Stimulated activated CD8-positive, alpha-beta memory T cell treated with anti-CD3 and anti-CD28 coated beads, Interleukin-2, amount 100 ng/mL, for 1 hour (primary cell): ENCODE data around the gene TMPRSS3.

Experiments
- DNase-seq, 2 donors: peaks; one replicate each; pipeline ENCODE4 v3.0.0-alpha.2; 2020; ENCODE audit warnings: low read depth in 2 of 2

The TMPRSS3 gene

GRCh38 chr21:42395905-42396651 lies at the start of gene TMPRSS3:
Gene TMPRSS3, minus strand, starts transcription at chr21:42396052. Its CDS starts 635 bp downstream, at chr21:42395417.
- no peak for DNase-seq

- DNase-seq: no peak
These were observed 49.5 kb upstream of the TMPRSS3 start for GRCh38 chr21:42445311-42445710.

GRCh38 chr21:42444745-42445059 lies 48.9 kb upstream of the TMPRSS3 start:
- no peak for DNase-seq

- no peak for DNase-seq
These were observed 48.3 kb upstream of the TMPRSS3 start for GRCh38 chr21:42443876-42444744.

DNA sequence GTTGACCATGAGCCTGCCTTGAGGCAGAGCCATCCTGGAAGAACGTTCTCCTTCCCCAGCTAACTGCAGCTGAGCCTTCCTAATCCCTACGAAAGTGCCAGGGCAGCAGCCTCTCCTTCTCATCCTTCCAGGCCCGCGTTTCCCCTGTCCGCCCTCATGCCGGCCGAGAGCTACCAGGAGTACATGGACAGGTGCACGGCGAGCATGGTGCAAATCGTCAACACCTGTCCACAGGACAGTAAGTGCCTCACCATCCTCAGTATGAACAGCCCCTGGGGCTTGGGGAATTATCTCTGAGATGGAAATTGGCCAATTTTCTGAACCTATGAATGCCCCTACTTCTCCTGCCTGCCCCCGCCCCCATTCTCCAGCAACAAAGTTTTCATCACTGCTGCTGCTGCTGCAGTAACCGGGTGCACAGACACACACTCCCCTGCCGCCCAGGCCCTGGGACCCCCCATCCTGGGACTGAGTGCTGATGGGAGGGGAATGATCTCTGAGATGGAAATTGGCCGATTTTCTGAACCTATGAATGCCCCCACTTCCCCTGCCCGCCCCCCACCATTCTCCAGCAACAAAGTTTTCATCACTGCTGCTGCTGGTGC lies 47.4 kb upstream of the TMPRSS3 start:
- no peak for DNase-seq

DNA sequence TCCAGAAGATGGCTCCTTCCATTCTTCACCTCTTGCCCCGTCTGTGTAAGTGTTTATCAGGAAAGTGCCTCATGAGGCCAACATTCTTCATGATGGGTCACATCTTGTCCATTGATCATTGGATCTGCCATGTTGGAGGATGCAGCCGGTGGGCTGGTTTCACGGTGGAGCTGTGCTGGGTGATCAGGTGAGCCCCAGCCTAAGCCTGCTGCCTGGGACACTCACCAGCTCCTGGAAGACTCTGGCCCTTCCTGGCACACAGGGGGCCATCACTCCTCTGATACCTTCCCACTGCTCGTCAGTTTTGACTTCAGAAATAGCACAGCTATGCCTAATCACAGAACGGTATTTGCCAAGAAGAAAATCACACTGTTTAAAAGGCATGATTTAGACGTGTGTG lies 46.1 kb upstream of the TMPRSS3 start:
- DNase-seq: no peak

GRCh38 chr21:42440187-42440792 lies 44.4 kb upstream of the TMPRSS3 start:
- no peak for DNase-seq

GRCh38 chr21:42439284-42440186 lies 43.7 kb upstream of the TMPRSS3 start:
- DNase-seq: no peak

DNA sequence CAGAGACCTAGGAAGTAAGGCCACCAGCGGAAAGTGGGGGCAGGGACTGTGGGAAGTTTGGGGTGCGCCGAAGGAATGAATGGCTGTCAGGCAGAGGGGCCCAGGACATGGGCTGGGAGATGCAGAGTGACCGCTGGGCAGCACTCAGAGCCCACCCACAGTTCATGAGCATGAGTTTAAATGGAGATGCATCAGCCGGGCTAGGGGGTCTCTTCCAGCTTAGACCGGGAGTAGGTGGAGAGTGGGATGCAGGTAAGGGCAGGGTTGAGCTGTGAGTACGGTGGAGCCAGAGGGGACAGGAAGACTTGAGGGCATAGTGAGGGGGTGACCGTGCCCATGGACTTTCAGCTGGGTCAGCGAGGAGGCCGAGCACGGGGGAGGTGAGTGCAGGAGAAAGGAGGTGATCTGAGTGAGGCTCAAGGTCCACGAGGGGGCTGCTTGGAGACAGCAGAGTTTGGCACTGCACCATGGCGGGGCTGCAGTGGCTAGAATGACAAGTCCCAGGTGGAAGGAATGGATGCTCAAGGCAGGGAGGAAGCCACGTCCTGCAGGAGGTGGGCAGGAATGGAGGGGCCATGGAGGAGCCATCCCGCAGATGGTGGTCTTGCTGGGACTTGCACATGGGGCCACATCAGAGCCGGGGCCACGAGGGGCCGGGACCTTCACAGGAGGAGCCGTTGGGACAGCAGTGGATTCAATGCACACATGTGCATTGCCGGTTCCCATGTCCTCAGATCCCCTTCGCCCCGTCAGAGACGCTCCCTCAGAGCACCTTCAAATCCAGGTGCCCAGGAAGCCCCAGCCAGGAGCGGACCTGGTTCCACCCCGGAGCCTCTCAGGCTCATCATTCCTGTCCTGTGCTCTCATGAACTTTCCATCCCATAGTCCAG lies 42.7 kb upstream of the TMPRSS3 start:
- no peak for DNase-seq

DNA sequence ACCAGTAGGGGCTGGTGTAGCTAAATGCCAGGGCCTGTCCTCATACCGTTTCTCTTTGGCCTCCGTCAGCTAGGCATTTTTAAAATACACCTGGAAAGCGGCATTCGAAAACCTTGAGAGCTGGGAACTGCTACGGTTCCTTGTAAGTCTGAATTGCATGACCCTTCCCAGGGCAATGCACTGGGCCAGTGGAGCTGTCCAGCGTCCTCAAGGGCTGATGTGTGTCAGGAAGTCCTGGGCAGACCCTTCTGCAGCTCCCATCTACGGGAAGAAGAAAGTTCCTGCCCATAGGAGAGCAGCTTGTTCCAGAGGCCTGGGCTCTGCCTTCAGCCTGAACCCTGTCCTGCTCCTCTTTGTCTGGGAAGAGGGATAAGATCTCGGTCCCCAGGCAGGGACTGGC lies 41.9 kb upstream of the TMPRSS3 start:
- DNase-seq: no peak

DNA sequence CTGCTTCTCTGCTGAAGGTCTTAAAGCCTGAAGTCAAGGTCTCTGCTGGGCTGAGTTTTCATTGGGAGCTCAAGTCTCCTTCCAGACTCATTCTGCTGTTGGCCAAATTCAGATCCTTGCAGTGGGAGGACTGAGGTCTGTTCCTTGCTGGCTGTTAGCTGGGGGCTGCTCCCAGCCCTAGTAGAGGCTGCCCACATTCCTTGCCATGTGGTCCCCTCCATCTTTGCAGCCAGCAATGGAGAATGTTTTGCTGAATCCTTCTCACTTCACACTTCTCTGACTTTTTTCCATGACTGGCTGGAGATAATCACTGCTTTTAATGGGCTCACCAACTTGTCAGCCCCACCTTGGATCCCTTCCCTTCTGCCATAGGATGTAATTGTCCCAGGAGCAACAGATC lies 41.1 kb upstream of the TMPRSS3 start:
- DNase-seq: no peak

- no peak for DNase-seq
These were observed 40.0 kb upstream of the TMPRSS3 start for GRCh38 chr21:42435833-42436232.

GRCh38 chr21:42435401-42435800 lies 39.5 kb upstream of the TMPRSS3 start:
- no peak for DNase-seq

DNA sequence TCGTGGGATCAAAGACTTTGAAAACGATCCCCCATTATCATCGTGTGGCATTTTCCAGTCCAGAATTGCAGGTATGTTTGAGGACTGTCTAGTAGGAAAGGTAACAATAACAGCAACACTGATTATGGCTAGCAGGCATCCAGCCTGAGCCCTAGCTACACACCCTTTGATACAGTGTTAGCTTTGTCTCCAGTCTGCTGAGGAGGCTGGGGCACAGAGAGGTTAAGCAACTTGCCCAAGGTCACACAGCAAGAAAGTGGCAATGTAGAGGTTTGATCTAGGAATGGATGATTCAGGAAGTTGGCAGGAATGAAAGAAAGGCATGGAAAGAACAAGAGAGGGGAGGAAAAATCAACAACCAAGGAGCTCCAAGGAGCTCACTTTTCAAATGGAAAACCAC lies 39.0 kb upstream of the TMPRSS3 start:
- no peak for DNase-seq

- DNase-seq: no peak
These were observed 38.2 kb upstream of the TMPRSS3 start for GRCh38 chr21:42433946-42434551.

DNA sequence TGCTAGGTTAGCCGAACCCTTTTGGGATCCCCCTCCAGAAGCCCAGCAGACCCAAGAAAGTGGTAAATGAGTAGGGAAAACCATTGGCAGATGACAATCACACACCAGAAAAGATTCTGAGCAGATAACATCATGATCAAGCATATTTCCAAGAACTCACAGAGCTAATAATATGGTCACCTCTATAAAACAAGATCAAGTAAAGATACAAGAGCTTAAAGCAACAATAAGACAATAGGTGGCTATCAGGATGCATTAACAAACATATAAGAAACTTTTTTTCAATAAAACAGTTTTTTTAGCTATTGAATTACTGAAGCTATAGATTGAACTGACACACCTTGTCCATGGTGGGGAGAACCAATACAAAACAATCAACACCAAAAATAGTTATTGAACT lies 36.8 kb upstream of the TMPRSS3 start:
- DNase-seq: no peak

DNA sequence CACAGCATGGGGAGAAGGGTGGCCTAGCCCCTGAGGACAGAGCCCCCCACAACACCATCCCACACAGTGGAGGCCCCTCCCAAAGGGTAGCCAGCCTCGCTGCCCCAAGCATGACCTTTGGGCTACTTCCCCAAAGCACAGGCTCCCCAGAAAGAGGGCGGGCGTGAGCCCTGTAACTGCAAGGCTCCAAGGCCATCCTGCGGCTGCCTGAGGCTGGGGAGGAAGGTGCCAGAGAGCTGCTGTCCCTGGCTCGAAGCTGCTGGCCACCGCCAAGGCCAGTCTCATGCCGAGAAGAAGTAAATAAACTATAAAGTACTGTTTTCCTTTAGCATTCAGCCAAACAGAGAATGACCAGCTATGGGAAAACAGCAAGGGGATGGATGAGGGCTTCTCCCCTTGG lies 35.3 kb upstream of the TMPRSS3 start:
- no peak for DNase-seq

DNA sequence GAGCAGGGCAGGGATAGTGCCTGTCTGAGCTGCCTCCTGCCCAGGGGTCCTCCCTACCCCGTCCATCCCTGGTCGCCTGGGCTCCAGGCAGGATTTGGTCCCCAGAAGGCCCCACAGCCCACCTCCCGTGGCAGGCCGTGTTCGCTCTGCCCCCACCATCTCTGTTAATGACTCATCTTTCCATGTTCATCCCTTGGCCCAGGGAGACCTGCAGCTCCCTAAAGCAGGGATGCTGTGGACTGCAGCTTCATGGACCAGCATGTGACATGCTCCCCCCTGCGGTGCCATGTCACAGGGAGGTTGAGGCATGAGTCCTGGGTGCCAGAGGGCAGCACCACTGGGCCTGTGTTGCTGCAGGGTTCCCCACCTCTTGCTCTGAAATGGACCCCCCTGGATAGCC lies 34.7 kb upstream of the TMPRSS3 start:
- DNase-seq: no peak

GRCh38 chr21:42429856-42430255 lies 34.0 kb upstream of the TMPRSS3 start:
- no peak for DNase-seq

DNA sequence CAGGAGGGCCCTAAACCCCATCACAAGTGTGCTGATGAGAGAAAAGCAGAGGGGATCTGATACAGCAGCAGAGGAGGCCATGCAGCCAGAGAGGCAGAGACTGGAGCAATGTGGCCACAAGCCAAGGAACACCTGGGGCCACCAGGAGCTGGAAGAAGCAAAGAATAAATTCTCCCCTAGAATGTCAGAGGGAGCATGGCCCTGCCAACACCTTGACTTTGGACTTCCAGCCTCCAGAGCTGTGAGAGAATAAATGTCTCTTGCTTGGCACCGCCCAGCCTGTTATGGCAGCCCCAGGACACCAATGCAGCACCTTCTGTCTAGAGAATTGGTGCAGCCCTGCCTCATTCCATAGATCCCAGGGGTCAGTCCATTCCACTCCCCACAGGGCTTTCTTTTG lies 33.2 kb upstream of the TMPRSS3 start:
- DNase-seq: no peak
